ENCODE results near the gene RNF182.
"Not testable (repeated sequence)": the region's sequence is repeated elsewhere in the genome, so short reads cannot be mapped to it uniquely, and the experiment has no call there.

The RNF182 gene

GRCh38 chr6:14001329-14002012, 76.7 kb downstream of the RNF182 start:
- peak; percentile 99 for DNase-seq (ENCODE audit: low read depth)

GRCh38 chr6:14002176-14002947, 77.6 kb downstream of the RNF182 start:
- no peak for DNase-seq (ENCODE audit: low read depth)

- DNase-seq (ENCODE audit: low read depth), result no peak
Measured at GRCh38 chr6:14004258-14004657, 79.5 kb downstream of the RNF182 start.

GRCh38 chr6:14008809-14009208, 84.1 kb downstream of the RNF182 start:
- DNase-seq (ENCODE audit: low read depth), result no peak

GRCh38 chr6:14009431-14009830, 84.7 kb downstream of the RNF182 start:
- no peak for DNase-seq (ENCODE audit: low read depth)

GRCh38 chr6:14010275-14010674, 85.5 kb downstream of the RNF182 start:
- DNase-seq (ENCODE audit: low read depth), result no peak

- no peak for DNase-seq (ENCODE audit: low read depth)
Measured at GRCh38 chr6:14012313-14013030, 87.7 kb downstream of the RNF182 start.

- DNase-seq (ENCODE audit: low read depth), result no peak
Measured at GRCh38 chr6:14015964-14016363, 91.2 kb downstream of the RNF182 start.

GRCh38 chr6:14016432-14016831, 91.7 kb downstream of the RNF182 start:
- DNase-seq (ENCODE audit: low read depth), result no peak

- DNase-seq (ENCODE audit: low read depth), result no peak
Measured at GRCh38 chr6:14016935-14017625, 92.3 kb downstream of the RNF182 start.

GRCh38 chr6:14017626-14018475, 93.1 kb downstream of the RNF182 start:
- no peak for DNase-seq (ENCODE audit: low read depth)

GRCh38 chr6:14018559-14018958, 93.8 kb downstream of the RNF182 start:
- not testable (repeated sequence) for DNase-seq (ENCODE audit: low read depth)

- DNase-seq (ENCODE audit: low read depth), result no peak
Measured at GRCh38 chr6:14020551-14020950, 95.8 kb downstream of the RNF182 start.

- DNase-seq (ENCODE audit: low read depth), result no peak
Measured at GRCh38 chr6:14021449-14021848, 96.7 kb downstream of the RNF182 start.

- no peak for DNase-seq (ENCODE audit: low read depth)
Measured at GRCh38 chr6:14022673-14023072, 97.9 kb downstream of the RNF182 start.

GRCh38 chr6:14023855-14024254, 99.1 kb downstream of the RNF182 start:
- no peak for DNase-seq (ENCODE audit: low read depth)

- no peak for DNase-seq (ENCODE audit: low read depth)
Measured at GRCh38 chr6:14025160-14025559, 100.4 kb downstream of the RNF182 start.

- no peak for DNase-seq (ENCODE audit: low read depth)
Measured at GRCh38 chr6:14026831-14027539, 102.2 kb downstream of the RNF182 start.

GRCh38 chr6:14028631-14029030, 103.9 kb downstream of the RNF182 start:
- DNase-seq (ENCODE audit: low read depth), result no peak

GRCh38 chr6:14029605-14030004, 104.9 kb downstream of the RNF182 start:
- no peak for DNase-seq (ENCODE audit: low read depth)

Measured in HS-5 (cell line).